HG02885 (cell line): Measurements from ENCODE around the gene MACF1.

Experiments used
- ATAC-seq: cut with Tn5 transposase; IDR thresholded peaks from one replicate; pipeline ENCODE4 v1.9.1; 2021; ENCODE audit warnings: mild to moderate bottlenecking; ENCODE audit not compliant: unreplicated experiment, poor library complexity

MACF1 gene

GRCh38 chr1:39250460-39251240 is 46.2 kb downstream of the MACF1 start:
- no peak for ATAC-seq

- ATAC-seq = no peak
Observed at GRCh38 chr1:39255222-39255621, 50.7 kb downstream of the MACF1 start.

- no peak for ATAC-seq
Observed at GRCh38 chr1:39258146-39258924, 53.8 kb downstream of the MACF1 start.

- no peak for ATAC-seq
Observed at GRCh38 chr1:39258925-39259244, 54.4 kb downstream of the MACF1 start.

- ATAC-seq = no peak
Observed at GRCh38 chr1:39261712-39262221, 57.3 kb downstream of the MACF1 start.

GRCh38 chr1:39262802-39263201 is 58.3 kb downstream of the MACF1 start:
- no peak for ATAC-seq

- ATAC-seq = no peak
Observed at GRCh38 chr1:39266269-39266668, 61.8 kb downstream of the MACF1 start.

- ATAC-seq = no peak
Observed at GRCh38 chr1:39266792-39267191, 62.3 kb downstream of the MACF1 start.

- no peak for ATAC-seq
Observed at GRCh38 chr1:39268112-39268581, 63.7 kb downstream of the MACF1 start.

GRCh38 chr1:39268906-39269305 is 64.4 kb downstream of the MACF1 start:
- no peak for ATAC-seq

GRCh38 chr1:39269349-39269748 is 64.9 kb downstream of the MACF1 start:
- no peak for ATAC-seq

GRCh38 chr1:39269791-39270342 is 65.4 kb downstream of the MACF1 start:
- ATAC-seq = peak; percentile 63

GRCh38 chr1:39270368-39270767 is 65.9 kb downstream of the MACF1 start:
- no peak for ATAC-seq

- ATAC-seq = peak; percentile 52
Observed at GRCh38 chr1:39272027-39272797, 67.7 kb downstream of the MACF1 start.

- no peak for ATAC-seq
Observed at GRCh38 chr1:39272798-39273469, 68.4 kb downstream of the MACF1 start.

GRCh38 chr1:39275836-39276507 is 71.5 kb downstream of the MACF1 start:
- no peak for ATAC-seq

- ATAC-seq = no peak
Observed at GRCh38 chr1:39277879-39278278, 73.4 kb downstream of the MACF1 start.

GRCh38 chr1:39282537-39283216 is 78.2 kb downstream of the MACF1 start:
- ATAC-seq = no peak

GRCh38 chr1:39283858-39284257 is 79.4 kb downstream of the MACF1 start:
- no peak for ATAC-seq
